GM12865 (cell line): ENCODE data around the gene RANBP3.
"Not testable (repeated sequence)": the region's sequence is repeated elsewhere in the genome, so short reads cannot be mapped to it uniquely, and the experiment has no call there.

Source experiments
- DNase-seq: peaks from one replicate; pipeline ENCODE4 v3.0.0; 2010; ENCODE audit warnings: low read depth
- H3K4me3 ChIP-seq: 2 replicates; pipeline ENCODE4 v1.5.1; 2011; ENCODE audit warnings: mild to moderate bottlenecking, low read depth, low read length, control low read depth
- TF ChIP-seq, protein P1 (sequence below): IDR thresholded peaks from 2 replicates; pipeline ENCODE4 v1.5.1; 2011; ENCODE audit warnings: low read length, control low read depth, low read depth, inconsistent platforms; ENCODE audit not compliant: insufficient read depth; ENCODE audit errors: missing control alignments

RANBP3 gene

DNA sequence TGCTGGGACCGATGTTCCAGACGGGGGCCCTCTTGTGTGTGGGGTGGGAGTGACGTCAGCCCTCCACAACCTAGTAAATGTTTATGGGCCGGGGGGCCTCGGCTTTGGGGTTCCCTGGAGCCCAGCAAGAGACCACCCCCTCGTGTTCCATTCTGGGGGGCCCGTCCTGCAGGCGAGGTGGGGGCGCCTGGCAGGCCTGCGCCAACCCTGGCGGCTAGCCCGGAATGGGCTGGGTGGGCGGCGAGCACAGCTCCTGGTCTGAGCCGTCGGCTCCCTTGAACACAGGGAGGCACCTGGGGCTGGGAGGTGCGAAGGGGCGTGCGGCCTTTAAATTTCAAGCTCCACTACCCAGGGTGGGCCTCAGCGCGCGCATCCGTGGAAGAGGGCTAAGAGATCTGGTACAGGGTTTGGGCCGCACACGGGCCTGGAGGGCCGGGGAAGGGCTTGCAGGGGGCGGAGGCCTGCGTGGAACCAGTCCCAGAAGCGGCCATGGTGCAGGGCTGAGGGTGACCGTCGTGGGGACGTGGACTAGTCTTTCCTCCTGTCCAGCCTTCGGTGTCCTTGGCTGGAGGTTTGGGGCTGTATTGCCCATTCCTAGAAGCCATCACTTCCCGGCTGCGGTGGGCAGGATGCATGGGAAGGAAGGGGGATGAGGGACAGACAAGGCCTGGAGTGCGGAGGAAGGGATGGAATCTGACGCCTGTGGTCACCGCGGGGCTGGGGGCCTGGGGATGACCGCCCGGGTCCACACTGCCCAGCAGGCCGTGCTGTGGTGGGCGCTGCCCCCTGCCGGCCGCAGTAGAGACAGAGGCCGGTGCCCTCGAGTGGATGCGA is 85.8 kb downstream of the RANBP3 start:
- DNase-seq, result no peak
- H3K4me3 ChIP-seq, result no peak overlapping the region
- TF ChIP-seq, protein P1, sequence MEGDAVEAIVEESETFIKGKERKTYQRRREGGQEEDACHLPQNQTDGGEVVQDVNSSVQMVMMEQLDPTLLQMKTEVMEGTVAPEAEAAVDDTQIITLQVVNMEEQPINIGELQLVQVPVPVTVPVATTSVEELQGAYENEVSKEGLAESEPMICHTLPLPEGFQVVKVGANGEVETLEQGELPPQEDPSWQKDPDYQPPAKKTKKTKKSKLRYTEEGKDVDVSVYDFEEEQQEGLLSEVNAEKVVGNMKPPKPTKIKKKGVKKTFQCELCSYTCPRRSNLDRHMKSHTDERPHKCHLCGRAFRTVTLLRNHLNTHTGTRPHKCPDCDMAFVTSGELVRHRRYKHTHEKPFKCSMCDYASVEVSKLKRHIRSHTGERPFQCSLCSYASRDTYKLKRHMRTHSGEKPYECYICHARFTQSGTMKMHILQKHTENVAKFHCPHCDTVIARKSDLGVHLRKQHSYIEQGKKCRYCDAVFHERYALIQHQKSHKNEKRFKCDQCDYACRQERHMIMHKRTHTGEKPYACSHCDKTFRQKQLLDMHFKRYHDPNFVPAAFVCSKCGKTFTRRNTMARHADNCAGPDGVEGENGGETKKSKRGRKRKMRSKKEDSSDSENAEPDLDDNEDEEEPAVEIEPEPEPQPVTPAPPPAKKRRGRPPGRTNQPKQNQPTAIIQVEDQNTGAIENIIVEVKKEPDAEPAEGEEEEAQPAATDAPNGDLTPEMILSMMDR, result peak; percentile 54

DNA sequence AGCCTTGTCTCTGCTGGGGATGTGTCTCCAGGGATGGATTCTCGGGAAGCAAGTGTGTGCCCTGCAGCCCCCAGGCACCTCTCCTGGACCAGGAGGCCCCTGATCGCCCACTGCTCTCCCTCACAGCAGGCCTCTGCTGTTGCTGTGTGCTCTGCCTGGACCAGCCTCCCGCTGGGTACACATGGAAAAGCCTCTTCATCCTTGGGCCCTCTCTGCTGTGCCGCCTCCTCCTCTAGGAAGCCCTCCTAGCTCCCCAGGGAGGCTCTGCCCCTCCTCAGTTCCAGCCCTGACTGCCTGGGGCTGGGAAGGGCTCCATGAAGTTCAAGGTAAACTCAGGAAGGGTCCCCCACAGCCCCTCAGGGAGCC is 86.4 kb downstream of the RANBP3 start:
- H3K4me3 ChIP-seq, result no peak overlapping the region
- DNase-seq, result no peak
- TF ChIP-seq, protein P1, result no peak

DNA sequence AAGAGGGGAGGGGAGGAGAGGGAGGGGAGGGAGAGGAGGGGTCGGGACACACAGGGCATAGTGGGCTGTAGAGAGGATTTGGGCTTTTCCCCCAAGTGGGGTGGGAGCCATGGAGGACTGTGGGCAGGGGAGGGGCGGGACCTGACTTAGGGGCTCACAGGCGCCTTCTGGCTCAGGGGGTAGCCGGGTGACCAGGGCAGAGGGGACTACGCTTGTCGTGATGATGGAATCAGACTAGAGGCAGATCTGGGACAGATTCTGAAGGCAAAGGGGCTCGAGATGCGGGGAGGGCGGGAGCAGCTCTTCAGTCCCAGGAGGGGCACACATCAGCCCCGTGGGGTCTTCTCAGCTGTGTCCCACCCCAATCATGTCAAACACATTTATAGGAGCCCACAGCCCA is 87.8 kb downstream of the RANBP3 start:
- TF ChIP-seq, protein P1, result no peak
- no peak overlapping the region for H3K4me3 ChIP-seq
- DNase-seq, result no peak

DNA sequence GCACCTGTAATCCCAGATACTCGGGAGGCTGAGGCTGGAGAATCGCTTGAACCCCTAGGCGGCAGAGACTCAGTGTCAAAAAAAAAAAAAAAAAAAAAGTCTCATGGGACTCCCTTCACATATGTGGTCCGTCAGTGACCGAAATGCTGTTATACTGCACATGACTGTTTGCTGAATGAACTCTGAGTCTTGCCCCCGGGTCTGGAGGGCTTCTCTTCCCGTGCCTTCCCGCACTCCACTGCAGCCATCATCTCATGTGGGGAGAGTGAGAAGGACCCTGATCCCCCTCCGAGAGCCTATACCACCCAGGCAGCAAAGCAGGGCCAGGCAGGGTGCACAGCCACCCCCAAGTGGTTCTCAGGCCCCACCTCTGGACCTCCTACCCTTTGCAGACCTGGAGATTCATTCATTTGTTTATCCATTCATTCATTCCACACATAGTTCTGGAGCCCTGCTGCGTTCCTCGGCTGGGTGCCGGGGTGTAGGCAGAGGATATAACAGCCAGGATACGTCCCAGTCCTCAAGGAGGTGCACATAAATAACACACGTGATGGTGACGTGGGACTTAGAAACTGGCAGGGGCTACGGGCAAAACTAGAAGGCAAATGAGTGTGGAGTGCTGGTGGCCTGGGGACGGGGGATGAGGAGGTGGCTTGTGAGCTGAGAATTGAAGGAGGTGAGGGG is 88.5 kb downstream of the RANBP3 start:
- DNase-seq, result no peak
- H3K4me3 ChIP-seq, result no peak overlapping the region
- TF ChIP-seq, protein P1, result no peak

DNA sequence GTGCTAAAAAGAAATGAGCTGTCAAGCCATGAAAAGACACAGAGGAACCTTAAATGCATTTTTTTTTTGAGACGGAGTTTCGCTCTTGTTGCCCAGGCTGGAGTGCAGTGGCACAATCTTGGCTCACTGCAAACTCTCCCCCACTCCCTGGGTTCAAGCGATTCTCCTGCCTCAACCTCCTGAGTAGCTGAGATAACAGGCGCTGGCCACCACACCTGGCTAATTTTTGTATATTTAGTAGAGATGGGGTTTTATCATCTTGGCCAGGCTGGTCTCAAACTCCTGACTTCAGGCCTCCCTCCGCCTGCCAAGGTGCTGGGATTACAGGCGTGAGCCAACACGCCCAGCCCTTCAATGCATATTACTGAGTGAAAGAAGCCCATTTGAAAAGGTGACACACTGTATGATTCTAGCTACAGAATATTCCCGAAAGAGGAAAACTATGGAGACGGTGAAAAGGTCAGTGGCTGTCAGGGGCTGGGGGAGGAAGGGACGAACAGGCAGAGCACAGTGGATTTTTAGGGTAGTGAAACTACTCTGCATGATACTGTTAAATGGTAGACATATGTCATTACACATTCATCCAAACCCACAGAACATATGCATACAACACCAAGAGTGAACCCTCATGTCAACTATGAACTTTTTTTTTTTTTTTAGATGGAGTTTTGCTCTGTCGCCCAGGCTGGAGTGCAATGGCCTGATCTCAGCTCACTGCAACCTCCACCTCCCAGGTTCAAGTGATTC is 93.7 kb downstream of the RANBP3 start:
- H3K4me3 ChIP-seq, DNase-seq: not testable (repeated sequence)

DNA sequence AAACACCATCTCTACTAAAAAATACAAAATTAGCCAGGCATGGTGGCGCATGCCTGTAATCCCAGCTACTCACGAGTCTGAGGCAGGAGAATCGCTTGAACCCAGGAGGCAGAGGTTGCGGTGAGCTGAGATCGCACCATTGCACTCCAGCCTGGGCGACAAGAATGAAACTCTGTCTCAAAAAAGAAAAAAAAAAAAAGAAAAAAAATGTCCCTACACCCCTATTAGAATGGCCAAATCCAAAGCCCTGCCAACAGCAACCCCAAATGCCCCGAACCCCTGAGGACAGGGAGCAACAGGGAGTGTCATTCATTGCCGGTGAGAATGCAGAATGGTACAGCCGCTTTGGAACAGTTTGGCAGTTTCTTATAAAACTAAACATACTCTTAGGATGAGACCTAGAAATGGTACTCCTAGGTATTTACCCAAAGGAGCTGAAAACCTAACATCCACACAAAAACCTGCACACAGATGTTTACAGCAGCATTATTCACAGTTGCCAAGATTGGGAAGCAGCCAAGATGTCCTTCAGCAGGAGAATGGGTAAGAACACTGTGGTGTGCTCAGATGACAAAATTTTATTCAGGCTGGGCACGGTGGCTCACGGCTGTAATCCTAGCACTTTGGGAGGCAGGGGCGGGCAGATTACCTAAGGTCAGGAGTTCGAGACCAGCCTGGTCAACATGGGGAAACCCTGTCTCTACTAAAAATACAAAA is 94.6 kb downstream of the RANBP3 start:
- not testable (repeated sequence) for DNase-seq, H3K4me3 ChIP-seq

DNA sequence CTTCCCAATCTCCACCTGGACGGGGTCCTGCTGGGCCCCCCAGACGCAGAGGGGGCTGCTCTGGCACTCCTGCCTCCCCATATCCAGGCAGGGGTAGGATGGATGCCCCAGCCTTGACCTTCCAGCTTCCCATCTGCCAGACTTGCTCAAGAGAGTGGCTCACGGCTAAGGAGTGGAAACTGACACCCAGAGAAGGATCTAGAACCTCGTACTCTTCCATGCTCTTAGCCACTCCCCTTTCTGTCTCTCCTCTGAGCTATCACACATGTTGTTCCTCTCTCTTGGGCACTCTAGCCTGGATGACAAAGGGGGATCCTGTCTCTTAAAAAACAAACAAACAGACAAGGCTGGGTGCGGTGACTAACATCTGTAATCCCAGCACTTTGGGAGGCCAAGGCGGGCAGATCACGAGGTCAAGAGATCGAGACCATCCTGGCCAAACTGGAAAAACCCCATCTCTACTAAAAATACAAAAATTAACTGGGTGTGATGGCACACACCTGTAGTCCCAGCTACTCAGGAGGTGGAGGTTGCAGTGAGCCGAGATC is 95.4 kb downstream of the RANBP3 start:
- TF ChIP-seq, protein P1, result no peak
- no peak for DNase-seq
- H3K4me3 ChIP-seq, result no peak overlapping the region
